Astrocyte (in vitro differentiated cells and primary cell): ENCODE results near the gene KCNB1. TPM values are rescaled to one million over a fixed set of nuclear protein-coding genes. Genes with fewer than 3 reads are reported as not detected.

ENCODE experiments used
- DNase-seq: peaks from one replicate; pipeline ENCODE4 v3.0.0-alpha.2; 2010; ENCODE audit warnings: low read depth
- FAIRE-seq: peaks from 2 replicates; lab custom pipeline; 2011; peaks lifted over from hg19 to GRCh38; lab: Jason Lieb, UNC
- H2AFZ ChIP-seq: 2 replicates; pipeline ENCODE4 v1.6.0; 2012; ENCODE audit warnings: low read depth, low read length, inconsistent platforms
- H3K27ac ChIP-seq: 2 replicates; pipeline ENCODE4 v1.5.1; 2011; ENCODE audit warnings: low read depth, low read length, inconsistent platforms
- H3K27me3 ChIP-seq: 2 replicates; pipeline ENCODE4 v1.6.0; 2011; ENCODE audit warnings: low read length, inconsistent platforms; ENCODE audit not compliant: insufficient read depth
- H3K36me3 ChIP-seq: 2 replicates; pipeline ENCODE4 v1.5.1; 2011; ENCODE audit warnings: low read length, inconsistent platforms; ENCODE audit not compliant: insufficient read depth
- H3K4me1 ChIP-seq: 2 replicates; pipeline ENCODE4 v1.5.1; 2011; ENCODE audit warnings: low read length, inconsistent platforms; ENCODE audit not compliant: insufficient read depth
- H3K4me2 ChIP-seq: 2 replicates; pipeline ENCODE4 v1.6.0; 2012; ENCODE audit warnings: low read length, inconsistent platforms
- H3K4me3 ChIP-seq: 2 replicates; pipeline ENCODE4 v1.5.1; 2011; ENCODE audit warnings: low read depth, mild to moderate bottlenecking, low read length, inconsistent platforms; ENCODE audit not compliant: insufficient read depth
- H3K79me2 ChIP-seq: 2 replicates; pipeline ENCODE4 v1.6.0; 2012; ENCODE audit warnings: mild to moderate bottlenecking, low read length, inconsistent platforms; ENCODE audit not compliant: insufficient read depth
- H3K9ac ChIP-seq: 2 replicates; pipeline ENCODE4 v1.6.0; 2012; ENCODE audit warnings: mild to moderate bottlenecking, low read length, inconsistent platforms
- H3K9me3 ChIP-seq: 2 replicates; pipeline ENCODE4 v1.5.1; 2012; ENCODE audit warnings: low read depth, mild to moderate bottlenecking, low read length, inconsistent platforms; ENCODE audit not compliant: insufficient read depth
- H4K20me1 ChIP-seq: 2 replicates; pipeline ENCODE4 v1.6.0; 2012; ENCODE audit warnings: low read length, inconsistent platforms; ENCODE audit not compliant: insufficient read depth
- H3K27ac Mint-ChIP-seq: one replicate; pipeline ENCODE4 v1.8.0; 2021; ENCODE audit warnings: mild to moderate bottlenecking, mixed read lengths; ENCODE audit not compliant: unreplicated experiment
- H3K27me3 Mint-ChIP-seq: one replicate; pipeline ENCODE4 v1.8.0; 2021; ENCODE audit warnings: low read depth, mixed read lengths; ENCODE audit not compliant: unreplicated experiment
- H3K36me3 Mint-ChIP-seq: one replicate; pipeline ENCODE4 v1.8.0; 2021; ENCODE audit warnings: low read depth, mixed read lengths; ENCODE audit not compliant: unreplicated experiment
- H3K4me1 Mint-ChIP-seq: one replicate; pipeline ENCODE4 v1.8.0; 2021; ENCODE audit warnings: low read depth, mixed read lengths; ENCODE audit not compliant: unreplicated experiment
- H3K4me3 Mint-ChIP-seq: one replicate; pipeline ENCODE4 v1.8.0; 2021; ENCODE audit warnings: mild to moderate bottlenecking, moderate library complexity, mixed read lengths; ENCODE audit not compliant: unreplicated experiment
- H3K9me3 Mint-ChIP-seq: one replicate; pipeline ENCODE4 v1.8.0; 2021; ENCODE audit warnings: mild to moderate bottlenecking, mixed read lengths; ENCODE audit not compliant: unreplicated experiment
- CTCF ChIP-seq: IDR thresholded peaks from 2 replicates; pipeline ENCODE4 v1.5.1; 2011; ENCODE audit warnings: low read depth, mild to moderate bottlenecking, inconsistent platforms, low read length, moderate library complexity; ENCODE audit not compliant: insufficient read depth
- EZH2 ChIP-seq: IDR thresholded peaks from 2 replicates; pipeline ENCODE4 v1.6.1; 2012; ENCODE audit warnings: mild to moderate bottlenecking, low read length, inconsistent platforms; ENCODE audit not compliant: insufficient read depth
- total RNA-seq: library from RNA; stranded (reverse); gene quantifications from 2 replicates; pipeline ENCODE4 v1.2.1, GENCODE V29; 2021

The KCNB1 gene
- total RNA-seq, 1 donor from 2014 or later = 0.48 TPM

GRCh38 chr20:49347156-49347555 lies 135.3 kb downstream of the KCNB1 start:
- TF ChIP-seq EZH2 = no peak
- TF ChIP-seq CTCF = no peak
- Mint-ChIP-seq H3K4me1 (peaks cover 28% of the 10 kb centered on the region), H3K36me3 (peaks cover 3% of the 10 kb centered on the region), H3K9me3 (no peaks in the 10 kb centered on the region), H3K4me3 (no peak overlapping the region), H3K27me3 (peaks cover 18% of the 10 kb centered on the region), H3K27ac (no peak overlapping the region)
- H3K4me1 ChIP-seq = peaks cover 27% of the 10 kb centered on the region
- no peaks in the 10 kb centered on the region for H3K79me2 ChIP-seq
- H3K27ac ChIP-seq = peak overlapping the region; percentile 51
- no peak for FAIRE-seq
- no peak overlapping the region for H2AFZ ChIP-seq
- no peaks in the 10 kb centered on the region for H3K9me3 ChIP-seq
- no peak overlapping the region for H3K4me2 ChIP-seq
- H3K36me3 ChIP-seq = no peaks in the 10 kb centered on the region
- H3K27me3 ChIP-seq = peaks cover 7% of the 10 kb centered on the region
- H3K4me3 ChIP-seq = no peak overlapping the region
- no peak for DNase-seq
- H3K9ac ChIP-seq = peak overlapping the region; percentile 40
- no peaks in the 10 kb centered on the region for H4K20me1 ChIP-seq

- FAIRE-seq = no peak
- peaks cover 3% of the 10 kb centered on the region for H3K36me3 Mint-ChIP-seq
Observed at GRCh38 chr20:49346682-49347081, 135.8 kb downstream of the KCNB1 start.

More at GRCh38 chr20:49346682-49347081, 135.8 kb downstream of the KCNB1 start:
- Mint-ChIP-seq H3K4me1 (peaks cover 28% of the 10 kb centered on the region), H3K27me3 (peaks cover 16% of the 10 kb centered on the region), H3K4me3 (peak overlapping the region; percentile 6), H3K27ac (no peak overlapping the region), H3K9me3 (no peaks in the 10 kb centered on the region)
- H3K9me3 ChIP-seq = no peaks in the 10 kb centered on the region
- TF ChIP-seq CTCF (no peak), EZH2 (no peak)
- H3K36me3 ChIP-seq = no peaks in the 10 kb centered on the region
- no peak overlapping the region for H3K9ac ChIP-seq
- no peaks in the 10 kb centered on the region for H3K79me2 ChIP-seq
- peaks cover 27% of the 10 kb centered on the region for H3K4me1 ChIP-seq
- peaks cover 7% of the 10 kb centered on the region for H3K27me3 ChIP-seq
- no peaks in the 10 kb centered on the region for H4K20me1 ChIP-seq
- no peak overlapping the region for H3K27ac ChIP-seq
- H2AFZ ChIP-seq = no peak overlapping the region
- no peak overlapping the region for H3K4me3 ChIP-seq
- no peak for DNase-seq
- H3K4me2 ChIP-seq = no peak overlapping the region
